Anterior cingulate cortex (tissue), 58 donors: ENCODE measurements around the gene HMCES.
"Not testable (repeated sequence)": the region's sequence is repeated elsewhere in the genome, so short reads cannot be mapped to it uniquely, and the experiment has no call there.

Experiments used
- DNase-seq, 58 donors: peaks; one replicate each; lab custom pipeline; 2025; lab: John Stamatoyannopoulos, UW

HMCES gene

GRCh38 chr3:129316248-129317013 lies 37.8 kb downstream of the HMCES start:
- peak; percentile 41 to 92 (median 79) for DNase-seq

GRCh38 chr3:129317014-129317771 lies 38.5 kb downstream of the HMCES start:
- DNase-seq: peak in 2 of 58 donors; percentile 27 to 54

- DNase-seq: no peak
Observed at GRCh38 chr3:129317848-129318247, 39.2 kb downstream of the HMCES start.

GRCh38 chr3:129318921-129319320 lies 40.3 kb downstream of the HMCES start:
- no peak for DNase-seq

- DNase-seq: no peak
Observed at GRCh38 chr3:129320261-129320660, 41.6 kb downstream of the HMCES start.

- no peak for DNase-seq
Observed at GRCh38 chr3:129320825-129321487, 42.3 kb downstream of the HMCES start.

- no peak for DNase-seq
Observed at GRCh38 chr3:129321887-129322286, 43.2 kb downstream of the HMCES start.

- no peak for DNase-seq
Observed at GRCh38 chr3:129323651-129324294, 45.1 kb downstream of the HMCES start.

- DNase-seq: no peak
Observed at GRCh38 chr3:129324855-129325254, 46.2 kb downstream of the HMCES start.

GRCh38 chr3:129325383-129325782 lies 46.7 kb downstream of the HMCES start:
- no peak for DNase-seq

- no peak for DNase-seq
Observed at GRCh38 chr3:129326138-129326537, 47.5 kb downstream of the HMCES start.

GRCh38 chr3:129326595-129326994 lies 47.9 kb downstream of the HMCES start:
- DNase-seq: no peak

- no peak for DNase-seq
Observed at GRCh38 chr3:129327510-129327909, 48.8 kb downstream of the HMCES start.

GRCh38 chr3:129329858-129330257 lies 51.2 kb downstream of the HMCES start:
- no peak for DNase-seq

- DNase-seq: no peak
Observed at GRCh38 chr3:129330409-129330808, 51.7 kb downstream of the HMCES start.

GRCh38 chr3:129333891-129334290 lies 55.2 kb downstream of the HMCES start:
- DNase-seq: no peak

- DNase-seq: no peak
Observed at GRCh38 chr3:129336093-129336706, 57.5 kb downstream of the HMCES start.

GRCh38 chr3:129337719-129338118 lies 59.0 kb downstream of the HMCES start:
- not testable (repeated sequence) for DNase-seq

GRCh38 chr3:129339186-129339585 lies 60.5 kb downstream of the HMCES start:
- DNase-seq: not testable (repeated sequence)

- not testable (repeated sequence) for DNase-seq
Observed at GRCh38 chr3:129339833-129340232, 61.2 kb downstream of the HMCES start.
